Measurements from ENCODE around the gene HM13.
"Not testable (repeated sequence)": the region's sequence is repeated elsewhere in the genome, so short reads cannot be mapped to it uniquely, and the experiment has no call there.

Gene HM13

DNA sequence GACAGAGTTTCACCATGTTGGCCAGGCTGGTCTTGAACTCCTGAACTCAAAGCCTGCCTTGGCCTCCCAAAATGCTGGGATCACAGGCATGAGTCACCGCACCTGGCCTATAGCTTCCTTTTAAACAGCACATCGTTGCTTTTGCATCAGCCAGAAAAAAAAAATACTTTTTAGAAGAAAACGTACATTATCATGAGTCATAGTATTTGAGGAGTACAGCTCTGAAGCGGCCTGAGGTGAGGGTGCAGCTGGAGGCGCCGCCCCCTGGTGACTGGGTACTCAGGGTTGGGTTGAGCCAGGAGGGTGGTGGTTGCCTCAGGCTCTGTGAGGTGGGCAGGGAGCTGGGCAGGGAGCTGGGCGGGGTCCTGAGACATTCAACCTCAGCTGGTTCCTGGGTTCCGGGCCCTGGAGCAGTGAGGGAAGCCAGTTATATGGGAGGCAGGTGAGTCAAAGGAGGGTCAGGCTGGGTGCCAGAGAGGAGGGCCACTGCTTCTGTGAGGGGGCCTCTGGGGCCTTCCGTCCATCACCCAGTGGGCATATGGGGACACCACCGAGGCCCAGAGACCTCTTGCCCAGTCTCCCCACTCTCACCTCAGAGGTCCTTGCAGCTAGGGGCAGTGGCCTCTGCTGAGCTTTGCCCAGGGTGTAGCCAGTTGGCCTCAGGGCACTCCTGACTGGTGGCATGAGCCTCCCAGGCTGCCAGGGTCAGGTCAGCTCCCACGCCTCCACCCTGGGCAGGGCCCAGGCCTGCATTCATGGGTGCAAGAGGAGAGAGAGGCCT, 79.2 kb downstream of the HM13 start:
- no peak for DNase-seq

DNA sequence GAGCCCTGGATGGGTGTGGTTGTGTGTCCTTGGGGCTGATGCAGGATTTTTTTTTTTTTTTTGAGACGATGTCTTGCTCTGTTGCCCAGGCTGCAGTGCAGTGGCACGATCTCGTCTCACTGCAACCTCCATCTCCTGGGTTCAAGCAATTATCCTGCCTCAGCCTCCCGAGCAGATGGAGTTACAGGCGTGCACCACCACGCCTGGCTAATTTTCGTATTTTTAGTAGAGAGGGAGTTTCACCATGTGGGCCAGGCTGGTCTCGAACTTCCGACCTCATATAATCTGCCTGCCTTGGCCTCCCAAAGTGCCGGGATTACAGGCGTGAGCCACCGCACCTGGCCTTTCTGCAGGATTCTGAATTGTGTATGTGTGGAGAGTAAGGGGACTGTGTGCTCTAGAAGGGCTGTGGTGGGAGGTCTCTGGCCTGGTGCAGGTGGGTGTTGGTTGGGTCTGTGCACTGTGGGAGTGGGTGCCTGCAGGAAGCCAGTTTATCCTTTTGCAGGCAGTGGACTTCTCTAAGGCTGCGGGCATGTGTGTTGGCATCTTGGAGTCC, 79.8 kb downstream of the HM13 start:
- DNase-seq = no peak

DNA sequence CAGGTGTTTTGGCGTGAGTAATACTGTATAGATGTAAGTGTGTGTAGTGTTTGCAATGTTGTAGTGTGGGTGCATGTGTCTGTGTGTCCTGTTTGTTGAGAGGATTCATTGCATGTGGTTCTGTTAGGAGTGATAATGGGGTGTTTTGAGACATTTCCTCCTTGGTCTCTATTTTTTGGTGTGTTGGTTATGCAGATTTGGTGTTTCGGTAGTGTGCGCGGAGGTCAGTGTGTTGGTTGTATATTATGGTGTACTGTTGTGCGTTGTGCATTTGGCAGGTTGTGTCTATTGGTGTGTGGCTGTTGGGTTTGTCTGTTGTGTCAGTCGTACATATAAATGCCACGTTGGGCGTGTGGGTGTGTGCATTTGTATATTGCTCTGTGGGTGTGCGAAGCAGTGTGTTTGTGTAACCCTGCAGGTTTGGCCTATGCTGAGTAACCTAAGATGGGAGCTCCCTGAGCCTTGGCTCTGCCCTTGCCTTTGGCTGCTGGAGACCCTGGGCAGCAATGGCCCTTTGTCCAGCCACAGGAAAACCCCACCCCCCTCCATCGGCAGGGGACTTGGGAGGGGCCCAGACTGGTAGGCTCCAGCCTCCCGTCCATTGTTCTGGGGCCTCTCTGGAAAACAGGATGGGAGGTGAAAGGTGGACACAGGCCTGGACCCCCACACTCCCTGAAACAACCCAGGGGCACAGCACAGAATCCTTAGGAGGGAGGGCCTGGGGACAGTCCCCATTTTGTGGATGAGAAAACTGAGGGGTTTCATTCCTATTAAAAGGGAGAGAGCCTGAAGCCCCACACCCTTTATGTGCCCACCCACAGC, 80.5 kb downstream of the HM13 start:
- DNase-seq = no peak

DNA sequence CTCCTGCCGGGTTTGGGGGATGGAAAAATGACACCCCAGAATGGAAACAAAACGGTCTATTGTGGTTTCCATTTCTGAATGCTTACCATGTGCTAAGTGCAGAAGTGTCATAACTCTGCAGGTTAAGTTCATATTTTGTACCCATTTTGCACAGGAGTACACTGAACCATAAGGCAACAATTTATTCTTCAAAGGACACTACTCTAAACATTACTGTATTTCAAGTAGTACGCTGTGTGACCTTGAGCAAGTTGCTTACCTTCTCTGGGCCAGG, 81.1 kb downstream of the HM13 start:
- DNase-seq = no peak

DNA sequence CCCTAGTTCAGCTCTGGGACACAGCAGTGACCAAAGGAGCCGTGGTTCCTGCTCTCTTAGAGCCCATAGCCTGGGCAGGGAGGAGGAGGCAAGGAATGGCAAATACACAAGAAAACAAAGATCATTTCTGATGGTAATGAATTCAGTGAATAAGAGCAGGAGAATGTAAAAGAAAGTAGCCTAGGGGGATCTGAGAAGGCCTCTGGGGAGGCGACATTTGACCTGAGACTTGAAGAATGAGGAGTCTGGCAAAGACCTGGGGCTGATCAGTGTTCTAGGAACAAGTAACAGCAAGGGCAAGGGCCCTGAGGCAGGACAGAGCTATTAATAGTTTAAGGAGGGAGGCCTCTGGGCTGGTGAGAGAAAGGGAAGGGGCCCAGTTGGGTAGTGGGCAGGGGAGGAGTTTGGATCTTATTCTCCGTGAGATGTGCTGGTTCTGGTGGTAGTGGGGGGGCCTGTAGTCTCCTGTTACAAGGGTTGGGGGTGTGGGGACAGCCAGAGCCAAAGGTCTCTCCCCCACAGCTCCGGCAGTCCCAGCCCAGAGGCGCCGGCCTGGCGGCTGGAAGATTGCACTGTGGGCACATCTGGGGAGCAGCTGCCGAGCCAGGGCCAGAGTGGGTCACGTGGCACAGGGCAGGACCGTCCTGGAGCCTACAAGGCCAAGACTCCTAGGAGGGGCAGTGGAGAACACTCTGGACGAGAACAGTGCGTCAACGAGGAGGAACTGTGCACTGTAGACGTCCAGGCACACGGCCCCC, 81.6 kb downstream of the HM13 start:
- DNase-seq = peak; percentile 56

DNA sequence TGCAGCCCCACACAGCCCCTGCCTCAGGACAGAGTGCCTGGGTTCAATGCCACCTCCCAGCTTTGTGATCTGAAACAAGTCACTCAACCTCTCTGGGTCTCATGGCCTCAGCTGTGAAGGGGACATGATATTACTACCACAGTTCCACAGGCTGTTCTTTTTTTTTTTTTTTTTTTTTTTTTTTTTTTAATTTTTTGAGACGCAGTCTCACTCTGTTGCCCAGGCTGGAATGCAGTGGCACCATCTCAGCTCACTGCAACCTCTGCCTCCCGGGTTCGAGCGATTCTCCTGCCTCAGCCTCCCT, 82.1 kb downstream of the HM13 start:
- not testable (repeated sequence) for DNase-seq

DNA sequence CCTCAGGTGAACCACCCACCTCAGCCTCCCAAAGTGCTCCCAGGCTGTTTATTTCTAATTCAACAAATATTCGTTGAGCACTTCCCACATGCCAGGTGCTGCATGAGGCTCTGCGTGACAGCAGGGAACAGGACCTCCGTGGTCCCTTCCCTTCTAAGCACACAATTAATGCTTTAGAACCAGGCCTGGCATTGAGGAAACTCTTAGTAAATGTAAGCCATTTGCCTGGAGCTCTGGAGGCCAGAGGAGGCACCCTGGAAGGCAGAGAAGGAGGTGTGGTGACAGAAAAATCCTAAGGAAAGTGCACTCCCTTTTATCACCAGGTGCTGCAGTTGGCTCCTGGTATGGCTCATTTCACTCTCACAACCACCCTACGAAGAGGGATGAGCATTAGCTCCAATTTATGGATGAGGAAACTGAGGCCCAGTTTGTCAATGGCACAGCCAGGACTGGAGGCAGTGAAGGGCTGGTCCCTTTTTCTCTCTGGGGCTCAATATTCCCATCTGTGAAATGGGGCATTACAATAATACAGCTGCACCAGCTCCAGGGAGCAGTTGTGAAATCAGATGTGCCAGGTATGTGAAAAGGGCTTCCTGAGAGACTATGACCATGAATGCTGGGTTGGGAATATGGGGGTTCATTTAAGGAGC, 82.7 kb downstream of the HM13 start:
- DNase-seq = no peak

DNA sequence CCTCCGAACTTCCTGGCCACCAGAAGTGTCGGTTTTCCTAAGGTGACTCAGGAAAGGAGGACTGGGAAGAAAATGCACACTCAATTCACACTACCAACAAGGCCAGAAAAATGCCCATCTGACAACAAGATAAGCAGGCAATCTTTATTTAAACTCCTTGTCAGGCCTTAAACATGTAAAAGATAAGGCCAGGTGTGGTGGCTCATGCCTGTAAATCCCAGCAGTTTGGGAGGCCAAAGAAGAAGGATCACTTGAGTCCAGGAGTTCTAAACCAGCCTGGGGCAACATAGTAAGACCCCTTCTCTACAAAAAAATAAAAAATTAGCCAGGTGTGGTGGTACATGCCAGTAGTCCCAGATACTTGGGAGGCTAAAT, 83.2 kb downstream of the HM13 start:
- DNase-seq = no peak

DNA sequence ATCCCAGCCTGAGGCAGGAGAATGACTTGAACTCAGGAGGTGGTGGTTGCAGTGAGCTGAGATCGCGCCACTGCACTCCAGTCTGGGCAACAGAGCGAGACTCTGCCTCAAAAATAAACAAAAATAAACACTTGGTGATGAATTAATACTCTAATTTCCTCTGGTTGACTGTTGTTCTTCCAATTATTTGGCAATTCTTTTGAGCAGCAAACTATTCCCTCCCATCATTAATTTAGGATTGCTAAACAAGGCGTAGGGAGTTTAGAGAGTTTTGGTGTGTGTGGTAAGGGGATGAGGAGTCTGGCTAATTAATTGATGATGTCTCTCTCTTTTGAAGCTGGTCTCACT, 88.2 kb downstream of the HM13 start:
- DNase-seq = no peak

DNA sequence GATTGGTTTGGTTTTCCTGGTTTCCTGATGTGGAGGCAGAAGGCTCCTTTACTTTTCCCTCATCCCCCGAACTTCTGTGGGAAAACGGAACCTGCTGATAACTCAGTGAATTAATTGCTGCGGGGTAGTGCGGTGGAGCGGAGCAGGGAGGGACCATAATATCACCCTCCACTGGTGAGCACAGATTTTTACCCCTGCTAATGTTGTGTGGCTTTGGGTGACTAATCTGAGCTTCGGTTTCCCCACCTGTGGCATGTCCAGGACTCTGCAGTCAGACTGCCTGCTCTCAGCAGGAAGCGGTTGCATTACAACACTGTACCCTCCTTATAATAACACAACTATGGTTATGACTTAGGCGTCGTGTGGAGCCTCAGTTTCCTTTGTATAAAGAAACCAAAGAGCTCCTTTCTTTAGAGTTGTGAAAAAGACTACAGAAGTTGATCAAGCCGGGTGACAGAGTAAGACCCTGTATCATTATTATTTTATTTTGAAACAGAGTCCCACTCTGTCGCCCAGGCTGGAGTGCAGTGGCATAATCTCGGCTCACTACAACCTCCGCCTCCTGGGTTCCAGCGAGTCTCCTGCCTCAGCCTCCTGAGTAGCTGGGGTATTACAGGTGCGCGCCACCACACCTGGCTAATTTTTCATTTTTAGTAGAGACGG, 88.7 kb downstream of the HM13 start:
- no peak for DNase-seq

DNA sequence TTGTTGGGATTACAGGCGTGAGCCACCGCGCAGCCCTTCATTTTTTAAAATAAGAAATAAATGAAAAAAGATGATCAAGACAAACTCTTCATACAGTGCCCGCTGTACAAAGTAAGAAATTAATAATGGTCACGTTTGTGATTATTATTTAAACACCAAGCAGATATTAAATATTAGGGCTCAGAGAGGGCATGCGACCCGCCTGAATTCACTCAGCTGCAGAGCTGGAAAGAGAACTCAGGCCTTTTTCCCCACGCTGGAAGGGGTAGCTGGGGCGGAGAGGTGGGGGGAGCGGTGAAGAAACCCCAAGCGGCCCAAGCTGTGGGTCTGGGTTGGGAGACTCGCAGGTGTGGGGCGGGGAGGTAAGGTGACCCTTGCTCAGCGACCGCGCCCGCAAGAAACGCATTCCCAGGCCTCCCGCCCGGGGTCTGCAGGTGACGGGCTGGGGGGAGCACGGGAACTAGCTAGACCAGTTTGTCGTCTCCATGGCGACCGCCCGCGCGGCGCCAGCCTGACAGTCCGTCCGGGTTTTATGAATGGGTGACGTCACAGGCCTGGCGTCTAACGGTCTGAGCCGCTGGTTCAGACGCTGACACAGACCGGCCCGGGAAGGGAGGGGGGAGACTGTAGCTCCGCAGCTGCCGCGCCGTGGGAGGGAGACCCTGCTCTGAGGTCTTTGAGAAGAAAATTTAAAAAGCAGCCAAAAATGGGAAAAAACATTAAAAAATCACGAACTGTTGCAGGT, 89.8 kb downstream of the HM13 start:
- peak; percentile 90 for DNase-seq

DNA sequence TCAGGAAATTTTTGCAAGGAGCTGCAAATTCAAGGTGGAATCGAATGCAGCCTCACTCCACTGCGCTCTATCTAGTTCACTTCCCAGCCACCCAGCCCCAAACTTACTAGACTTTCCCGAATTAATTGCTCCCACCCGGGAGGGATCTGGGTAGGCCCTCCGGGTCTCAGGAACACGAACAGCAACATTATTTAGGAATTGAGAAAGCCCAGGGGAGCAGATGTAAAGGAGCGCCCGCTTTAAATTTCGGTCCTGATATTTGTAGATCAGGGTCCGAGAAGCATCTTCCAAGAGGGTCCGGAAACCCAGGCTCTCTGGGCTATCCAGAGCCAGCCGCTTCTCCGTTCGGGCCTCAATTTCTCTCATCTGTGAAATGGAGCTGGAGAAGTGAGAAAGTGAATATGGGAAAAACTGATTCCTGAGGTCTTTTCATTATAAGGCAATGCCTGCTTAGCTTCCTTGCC, 90.4 kb downstream of the HM13 start:
- DNase-seq = no peak

DNA sequence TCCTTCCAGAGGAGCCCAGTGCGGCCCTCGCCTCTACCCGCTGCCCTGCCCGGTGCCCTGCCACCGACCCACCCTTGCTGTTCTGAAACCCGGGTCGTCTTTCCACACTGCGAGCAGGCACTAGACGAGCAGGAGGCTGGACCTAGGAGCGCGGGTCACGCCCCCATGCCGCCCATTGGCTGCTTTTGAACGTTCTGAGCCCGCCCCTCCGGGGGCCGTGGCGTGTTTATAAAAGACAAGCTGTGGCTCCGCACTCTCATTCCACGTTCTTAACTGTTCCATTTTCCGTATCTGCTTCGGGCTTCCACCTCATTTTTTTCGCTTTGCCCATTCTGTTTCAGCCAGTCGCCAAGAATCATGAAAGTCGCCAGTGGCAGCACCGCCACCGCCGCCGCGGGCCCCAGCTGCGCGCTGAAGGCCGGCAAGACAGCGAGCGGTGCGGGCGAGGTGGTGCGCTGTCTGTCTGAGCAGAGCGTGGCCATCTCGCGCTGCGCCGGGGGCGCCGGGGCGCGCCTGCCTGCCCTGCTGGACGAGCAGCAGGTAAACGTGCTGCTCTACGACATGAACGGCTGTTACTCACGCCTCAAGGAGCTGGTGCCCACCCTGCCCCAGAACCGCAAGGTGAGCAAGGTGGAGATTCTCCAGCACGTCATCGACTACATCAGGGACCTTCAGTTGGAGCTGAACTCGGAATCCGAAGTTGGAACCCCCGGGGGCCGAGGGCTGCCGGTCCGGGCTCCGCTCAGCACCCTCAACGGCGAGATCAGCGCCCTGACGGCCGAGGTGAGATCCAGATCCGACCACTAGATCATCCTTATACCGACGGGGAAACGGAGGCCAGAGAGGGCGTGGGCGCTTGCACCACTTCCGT, 91.0 kb downstream of the HM13 start, which contains the start of gene ID1:
Gene ID1, plus strand, starts transcription at position 259 of the 871 bp plus-strand sequence. Its CDS starts 99 bp downstream, at position 358.
- DNase-seq = peak; percentile 95

DNA sequence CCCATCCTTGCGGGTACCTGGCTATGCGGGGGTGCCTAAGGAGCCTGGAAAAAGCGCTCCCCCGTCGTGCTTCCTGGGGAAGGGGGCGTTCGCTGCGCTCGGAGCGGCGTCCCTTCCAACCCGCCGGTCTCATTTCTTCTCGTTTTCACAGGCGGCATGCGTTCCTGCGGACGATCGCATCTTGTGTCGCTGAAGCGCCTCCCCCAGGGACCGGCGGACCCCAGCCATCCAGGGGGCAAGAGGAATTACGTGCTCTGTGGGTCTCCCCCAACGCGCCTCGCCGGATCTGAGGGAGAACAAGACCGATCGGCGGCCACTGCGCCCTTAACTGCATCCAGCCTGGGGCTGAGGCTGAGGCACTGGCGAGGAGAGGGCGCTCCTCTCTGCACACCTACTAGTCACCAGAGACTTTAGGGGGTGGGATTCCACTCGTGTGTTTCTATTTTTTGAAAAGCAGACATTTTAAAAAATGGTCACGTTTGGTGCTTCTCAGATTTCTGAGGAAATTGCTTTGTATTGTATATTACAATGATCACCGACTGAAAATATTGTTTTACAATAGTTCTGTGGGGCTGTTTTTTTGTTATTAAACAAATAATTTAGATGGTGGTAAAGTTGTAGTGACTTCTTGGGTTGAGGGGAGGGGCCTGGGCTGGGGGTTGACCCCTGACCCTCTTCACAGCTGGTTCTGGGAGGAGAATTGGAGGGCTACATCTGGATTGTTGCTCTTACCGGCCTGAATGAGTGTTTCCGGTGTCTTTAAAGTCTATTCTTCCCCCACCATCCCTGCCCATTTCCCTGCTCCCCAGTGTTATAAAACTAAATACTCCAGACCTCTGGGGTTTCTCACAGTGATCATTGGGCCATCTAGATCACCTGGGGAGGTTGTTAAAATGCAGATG, 91.9 kb downstream of the HM13 start:
- no peak for DNase-seq

DNA sequence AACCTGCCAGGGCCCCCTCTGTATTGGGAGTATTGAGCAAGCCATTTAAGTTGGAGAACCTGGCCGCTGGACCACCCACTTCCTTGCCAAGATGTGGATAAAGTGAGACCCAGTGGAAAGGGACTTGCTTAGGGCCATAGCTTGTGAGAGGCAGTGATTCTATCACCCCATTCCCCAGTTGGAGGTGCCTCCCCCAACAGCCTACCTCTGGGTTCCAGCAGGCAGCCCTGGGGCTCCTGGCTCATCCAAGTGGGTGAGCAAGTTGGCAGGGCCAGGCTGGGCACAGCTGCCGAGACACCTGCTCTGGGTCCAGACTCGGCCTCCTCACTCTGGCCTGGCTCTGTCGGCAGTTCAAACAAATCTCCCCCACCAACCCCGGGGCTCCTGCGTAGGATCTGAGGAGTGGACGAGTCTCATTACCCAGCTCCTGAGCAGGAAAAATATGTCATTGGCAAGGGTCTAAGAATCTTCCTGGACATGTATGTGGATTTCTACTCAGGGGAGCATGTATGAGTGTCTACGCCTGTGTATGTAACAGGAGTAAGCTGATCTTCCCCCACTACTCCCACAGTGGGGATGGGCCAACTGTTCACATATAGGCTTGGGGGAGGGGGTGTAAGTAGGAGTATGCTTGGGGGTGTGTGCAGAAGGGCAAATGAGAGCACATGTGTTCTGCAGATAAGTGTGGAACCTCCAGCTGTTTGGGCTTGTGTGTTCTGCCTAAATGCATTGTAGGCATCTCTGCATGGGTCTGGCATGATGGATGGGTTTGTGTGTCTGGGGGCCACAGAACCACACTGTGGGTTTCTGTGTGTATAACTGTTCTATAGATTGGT, 92.8 kb downstream of the HM13 start:
- DNase-seq = no peak

DNA sequence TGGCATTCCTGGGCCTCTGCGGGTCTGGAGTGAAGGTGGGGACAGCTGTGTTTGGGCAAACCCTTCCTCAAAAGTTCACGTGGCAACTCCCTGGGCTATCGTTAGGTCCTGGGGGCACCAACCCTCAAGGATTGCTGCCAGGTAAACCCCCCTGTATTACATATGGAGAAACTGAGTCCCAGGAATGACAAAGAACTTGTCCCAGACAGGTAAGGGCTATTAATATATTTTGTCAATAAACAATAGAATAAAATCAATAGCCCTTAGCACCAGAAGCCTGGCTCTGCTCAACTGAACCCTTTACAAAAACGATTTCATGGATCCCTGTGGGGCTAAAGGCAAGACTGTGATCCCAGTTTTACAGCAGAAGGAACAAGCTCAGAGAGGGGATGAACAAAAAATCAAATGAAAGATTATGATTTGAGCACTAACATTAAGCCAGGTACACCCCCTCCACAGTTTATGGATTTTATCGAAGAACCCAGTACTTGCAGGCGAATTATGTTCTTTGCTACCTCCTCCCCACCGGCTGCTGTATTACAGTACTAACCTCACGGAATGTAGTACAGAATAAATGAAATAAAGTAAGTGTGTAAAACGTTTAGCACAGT, 93.5 kb downstream of the HM13 start:
- no peak for DNase-seq

DNA sequence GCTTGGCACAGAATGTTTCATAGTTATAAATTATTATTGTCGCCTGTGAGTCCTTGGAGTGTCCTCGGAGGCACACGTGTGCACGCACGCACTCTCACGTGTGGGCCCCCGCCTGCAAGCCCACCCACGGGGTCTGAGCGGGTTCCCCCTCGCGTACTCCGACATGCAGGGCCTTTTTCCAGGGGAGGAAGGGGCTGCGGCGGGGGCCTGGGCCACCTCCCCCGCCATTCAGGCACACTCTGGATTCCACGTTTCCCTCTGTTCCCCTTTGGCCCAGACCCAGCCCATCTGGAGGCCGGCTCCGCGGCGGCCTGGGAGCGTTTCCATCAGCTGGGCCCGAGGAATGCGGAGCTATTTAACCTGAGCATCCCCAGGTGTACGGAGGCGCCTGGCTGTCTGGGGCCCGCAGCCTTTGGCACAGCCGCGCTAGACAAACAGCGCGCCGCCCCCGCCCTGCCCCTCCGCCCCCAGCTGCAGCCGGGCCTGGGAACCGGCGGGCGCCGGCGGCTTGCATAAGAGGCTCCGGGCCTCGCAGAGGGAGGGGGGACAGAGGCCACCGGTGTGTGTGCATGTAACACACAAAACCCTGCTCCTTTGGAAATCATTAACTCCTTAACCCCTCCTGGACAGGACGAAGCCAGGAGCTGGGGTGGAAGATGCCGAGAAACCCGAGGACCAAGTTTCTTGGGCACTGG, 94.2 kb downstream of the HM13 start:
- no peak for DNase-seq

DNA sequence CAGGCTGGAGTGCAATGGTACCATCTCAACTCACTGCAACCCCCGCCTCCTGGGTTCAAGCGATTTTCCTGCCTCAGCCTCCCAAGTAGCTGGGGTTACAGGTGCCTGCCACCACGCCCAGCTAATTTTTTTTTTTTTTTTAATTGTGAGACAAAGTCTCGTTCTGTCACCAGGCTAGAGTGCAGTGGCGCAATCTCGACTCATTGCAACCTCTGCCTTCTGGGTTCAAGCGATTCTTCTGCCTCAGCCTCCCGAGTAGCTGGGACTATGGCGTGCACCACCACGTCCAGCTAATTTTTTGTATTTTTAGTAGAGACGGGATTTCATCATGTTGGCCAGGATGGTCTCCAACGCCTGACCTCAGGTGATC, 98.0 kb downstream of the HM13 start:
- not testable (repeated sequence) for DNase-seq

Data from amniotic stem cell (primary cell).